HL-60 (cell line): Measurements from ENCODE around the gene DNAL1.

Experiments used
- DNase-seq, 2 experiments: peaks; one replicate each; pipeline ENCODE4 v3.0.0-alpha.2; 2010 to 2020; ENCODE audit warnings: low read depth in 1 of 2, low spot score in 1 of 2
- H3K27ac ChIP-seq: fragments of 250-450 bp; sonication (Bioruptor Pico); replicated peaks from 2 replicates; pipeline ENCODE4 v1.5.1; 2020; ENCODE audit warnings: mild to moderate bottlenecking, moderate library complexity
- H3K27me3 ChIP-seq: fragments of 250-450 bp; sonication (Bioruptor Pico); 2 replicates; pipeline ENCODE4 v1.5.1; 2021; ENCODE audit warnings: mild to moderate bottlenecking, moderate library complexity; ENCODE audit not compliant: insufficient read depth, poor library complexity, severe bottlenecking
- H3K4me3 ChIP-seq: replicated peaks from 2 replicates; pipeline ENCODE4 v1.5.1; 2011; ENCODE audit warnings: mild to moderate bottlenecking, control low read depth, low read length; ENCODE audit not compliant: insufficient read depth
- GABPA ChIP-seq: IDR thresholded peaks from 2 replicates; pipeline ENCODE4 v1.6.1; 2012; ENCODE audit warnings: low read depth
- POLR2AphosphoS5 ChIP-seq: IDR thresholded peaks from 2 replicates; pipeline ENCODE4 v1.6.1; 2012; ENCODE audit warnings: low read depth
- SPI1 ChIP-seq: IDR thresholded peaks from 2 replicates; pipeline ENCODE4 v1.6.1; 2012; ENCODE audit warnings: low read depth, mild to moderate bottlenecking, borderline replicate concordance
- TF ChIP-seq, protein P1 (sequence below): IDR thresholded peaks from one replicate; pipeline ENCODE4 v1.5.1; 2011; ENCODE audit warnings: low read length, control low read depth, inconsistent platforms; ENCODE audit not compliant: insufficient read depth
- TF ChIP-seq, protein P2 (sequence below): IDR thresholded peaks from 2 replicates; pipeline ENCODE4 v1.6.1; 2012; ENCODE audit warnings: low read depth; ENCODE audit not compliant: insufficient replicate concordance

DNAL1 gene

DNA sequence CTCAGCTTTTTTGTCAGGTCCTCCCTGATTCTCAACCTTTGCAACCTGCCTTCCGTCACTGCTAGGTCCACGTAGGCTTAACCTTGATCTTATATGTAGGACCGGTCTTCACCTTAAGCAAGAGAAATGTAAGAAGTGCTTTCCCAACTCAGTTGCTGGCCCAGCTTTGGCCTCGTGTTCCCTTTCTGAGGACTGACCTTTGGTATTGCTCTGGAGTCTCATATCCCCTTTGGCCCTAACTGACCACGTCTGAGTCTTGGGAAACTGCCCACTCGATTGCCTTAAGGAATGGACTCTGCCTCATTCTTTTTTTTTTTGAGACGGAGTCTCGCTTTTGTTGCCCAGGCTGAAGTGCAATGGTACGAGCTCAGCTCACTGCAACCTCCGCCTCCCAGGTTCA is 24.5 kb upstream of the DNAL1 start:
- Histone ChIP-seq H3K4me3 (no peak overlapping the region), H3K27ac (no peak overlapping the region), H3K27me3 (no peaks in the 10 kb centered on the region)
- TF ChIP-seq, protein P1, sequence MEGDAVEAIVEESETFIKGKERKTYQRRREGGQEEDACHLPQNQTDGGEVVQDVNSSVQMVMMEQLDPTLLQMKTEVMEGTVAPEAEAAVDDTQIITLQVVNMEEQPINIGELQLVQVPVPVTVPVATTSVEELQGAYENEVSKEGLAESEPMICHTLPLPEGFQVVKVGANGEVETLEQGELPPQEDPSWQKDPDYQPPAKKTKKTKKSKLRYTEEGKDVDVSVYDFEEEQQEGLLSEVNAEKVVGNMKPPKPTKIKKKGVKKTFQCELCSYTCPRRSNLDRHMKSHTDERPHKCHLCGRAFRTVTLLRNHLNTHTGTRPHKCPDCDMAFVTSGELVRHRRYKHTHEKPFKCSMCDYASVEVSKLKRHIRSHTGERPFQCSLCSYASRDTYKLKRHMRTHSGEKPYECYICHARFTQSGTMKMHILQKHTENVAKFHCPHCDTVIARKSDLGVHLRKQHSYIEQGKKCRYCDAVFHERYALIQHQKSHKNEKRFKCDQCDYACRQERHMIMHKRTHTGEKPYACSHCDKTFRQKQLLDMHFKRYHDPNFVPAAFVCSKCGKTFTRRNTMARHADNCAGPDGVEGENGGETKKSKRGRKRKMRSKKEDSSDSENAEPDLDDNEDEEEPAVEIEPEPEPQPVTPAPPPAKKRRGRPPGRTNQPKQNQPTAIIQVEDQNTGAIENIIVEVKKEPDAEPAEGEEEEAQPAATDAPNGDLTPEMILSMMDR, result no peak
- TF ChIP-seq POLR2AphosphoS5 (no peak), GABPA (no peak), SPI1 (no peak)
- TF ChIP-seq, protein P2, sequence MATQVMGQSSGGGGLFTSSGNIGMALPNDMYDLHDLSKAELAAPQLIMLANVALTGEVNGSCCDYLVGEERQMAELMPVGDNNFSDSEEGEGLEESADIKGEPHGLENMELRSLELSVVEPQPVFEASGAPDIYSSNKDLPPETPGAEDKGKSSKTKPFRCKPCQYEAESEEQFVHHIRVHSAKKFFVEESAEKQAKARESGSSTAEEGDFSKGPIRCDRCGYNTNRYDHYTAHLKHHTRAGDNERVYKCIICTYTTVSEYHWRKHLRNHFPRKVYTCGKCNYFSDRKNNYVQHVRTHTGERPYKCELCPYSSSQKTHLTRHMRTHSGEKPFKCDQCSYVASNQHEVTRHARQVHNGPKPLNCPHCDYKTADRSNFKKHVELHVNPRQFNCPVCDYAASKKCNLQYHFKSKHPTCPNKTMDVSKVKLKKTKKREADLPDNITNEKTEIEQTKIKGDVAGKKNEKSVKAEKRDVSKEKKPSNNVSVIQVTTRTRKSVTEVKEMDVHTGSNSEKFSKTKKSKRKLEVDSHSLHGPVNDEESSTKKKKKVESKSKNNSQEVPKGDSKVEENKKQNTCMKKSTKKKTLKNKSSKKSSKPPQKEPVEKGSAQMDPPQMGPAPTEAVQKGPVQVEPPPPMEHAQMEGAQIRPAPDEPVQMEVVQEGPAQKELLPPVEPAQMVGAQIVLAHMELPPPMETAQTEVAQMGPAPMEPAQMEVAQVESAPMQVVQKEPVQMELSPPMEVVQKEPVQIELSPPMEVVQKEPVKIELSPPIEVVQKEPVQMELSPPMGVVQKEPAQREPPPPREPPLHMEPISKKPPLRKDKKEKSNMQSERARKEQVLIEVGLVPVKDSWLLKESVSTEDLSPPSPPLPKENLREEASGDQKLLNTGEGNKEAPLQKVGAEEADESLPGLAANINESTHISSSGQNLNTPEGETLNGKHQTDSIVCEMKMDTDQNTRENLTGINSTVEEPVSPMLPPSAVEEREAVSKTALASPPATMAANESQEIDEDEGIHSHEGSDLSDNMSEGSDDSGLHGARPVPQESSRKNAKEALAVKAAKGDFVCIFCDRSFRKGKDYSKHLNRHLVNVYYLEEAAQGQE, result no peak
- no peak for DNase-seq

DNA sequence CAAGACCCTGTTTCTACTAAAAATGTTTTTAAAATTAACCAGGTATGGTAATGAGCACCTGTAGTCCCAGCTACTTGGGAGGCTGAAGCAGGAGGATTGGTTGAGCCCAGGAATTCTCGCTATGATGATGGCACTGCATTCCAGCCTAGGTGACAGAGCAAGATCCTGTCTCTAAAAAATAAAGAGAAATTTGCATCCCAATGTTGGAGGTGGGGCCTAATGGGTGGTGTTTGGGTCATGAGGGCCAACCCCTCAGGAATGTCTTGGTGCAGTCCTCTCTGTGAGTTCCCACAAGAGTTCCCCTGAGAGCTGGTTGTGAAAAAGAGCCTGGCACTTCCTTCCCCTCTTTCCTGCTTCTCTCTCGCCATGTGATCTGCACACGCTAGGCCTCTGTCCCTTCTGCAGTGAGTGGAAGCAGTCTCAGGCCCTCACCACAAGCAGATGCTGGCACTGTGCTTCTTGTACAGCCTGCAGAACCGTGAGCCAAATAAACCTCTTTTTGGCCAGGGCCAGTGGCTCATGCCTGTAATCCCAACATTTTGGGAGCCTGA is 21.2 kb upstream of the DNAL1 start:
- Histone ChIP-seq H3K27ac (no peak overlapping the region), H3K4me3 (no peak overlapping the region), H3K27me3 (no peaks in the 10 kb centered on the region)
- TF ChIP-seq, protein P1, result no peak
- TF ChIP-seq, protein P2, result no peak
- TF ChIP-seq POLR2AphosphoS5 (no peak), SPI1 (no peak), GABPA (no peak)
- DNase-seq, result no peak

GRCh38 chr14:73625706-73626105 is 19.1 kb upstream of the DNAL1 start:
- no peak for DNase-seq
- no peak overlapping the region for H3K4me3 ChIP-seq
- TF ChIP-seq SPI1, result no peak
- TF ChIP-seq, protein P1, result no peak
- no peak for TF ChIP-seq POLR2AphosphoS5
- TF ChIP-seq, protein P2, result no peak
- no peak for TF ChIP-seq GABPA
- H3K27me3 ChIP-seq, result no peaks in the 10 kb centered on the region
- H3K27ac ChIP-seq, result no peak overlapping the region
